BE2C (cell line): Measurements from ENCODE around the gene OR5H14.

Experiments
- DNase-seq: peaks from one replicate; pipeline ENCODE4 v3.0.0-alpha.2; 2020
- H3K27me3 ChIP-seq: fragments of 250-450 bp; sonication (Bioruptor Pico); 2 replicates; pipeline ENCODE4 v1.5.1; 2020; ENCODE audit warnings: mild to moderate bottlenecking
- H3K36me3 ChIP-seq: fragments of 250-450 bp; sonication (Bioruptor Pico); 2 replicates; pipeline ENCODE4 v1.5.1; 2020; ENCODE audit warnings: mild to moderate bottlenecking
- H3K4me1 ChIP-seq: fragments of 250-450 bp; sonication (Bioruptor Pico); 2 replicates; pipeline ENCODE4 v1.5.1; 2020
- H3K4me3 ChIP-seq: 2 replicates; pipeline ENCODE4 v1.5.1; 2011; ENCODE audit warnings: low read depth, low read length
- H3K9me3 ChIP-seq: fragments of 250-450 bp; sonication (Bioruptor Pico); 2 replicates; pipeline ENCODE4 v1.5.1; 2020
- CTCF ChIP-seq: IDR thresholded peaks from 2 replicates; pipeline ENCODE4 v1.5.1; 2012; ENCODE audit warnings: mild to moderate bottlenecking, low read depth, low read length

Gene OR5H14

GRCh38 chr3:98151241-98151640, 4.0 kb downstream of the OR5H14 start:
- Histone ChIP-seq H3K4me3 (no peak overlapping the region), H3K9me3 (no peaks in the 10 kb centered on the region), H3K4me1 (no peaks in the 10 kb centered on the region), H3K27me3 (no peaks in the 10 kb centered on the region), H3K36me3 (no peaks in the 10 kb centered on the region)
- DNase-seq = no peak
- no peak for TF ChIP-seq CTCF

GRCh38 chr3:98166396-98166795, 19.1 kb downstream of the OR5H14 start, which contains the start of gene OR5H15:
OR5H15 (plus strand) TSS chr3:98166696; CDS start chr3:98168700, 2,004 bp downstream.
- H3K9me3 ChIP-seq = no peaks in the 10 kb centered on the region
- TF ChIP-seq CTCF = no peak
- DNase-seq = no peak
- H3K4me3 ChIP-seq = no peak within 1 kb of the TSS
- H3K27me3 ChIP-seq = no peaks in the 10 kb centered on the region; the same call in 1 of the 2 replicates
- no peaks in the 10 kb centered on the region for H3K4me1 ChIP-seq
- H3K36me3 ChIP-seq = no peaks in the 10 kb centered on the region

- no peak for DNase-seq
These were observed 23.8 kb downstream of the OR5H14 start for GRCh38 chr3:98171071-98171470.

GRCh38 chr3:98172621-98173020, 25.3 kb downstream of the OR5H14 start:
- no peaks in the 10 kb centered on the region for H3K36me3 ChIP-seq
- no peaks in the 10 kb centered on the region for H3K4me1 ChIP-seq
- DNase-seq = peak; percentile 24
- no peaks in the 10 kb centered on the region for H3K27me3 ChIP-seq
- no peak overlapping the region for H3K4me3 ChIP-seq
- no peaks in the 10 kb centered on the region for H3K9me3 ChIP-seq
- TF ChIP-seq CTCF = no peak

More at GRCh38 chr3:98171071-98171470, 23.8 kb downstream of the OR5H14 start:
- Histone ChIP-seq H3K4me1 (no peaks in the 10 kb centered on the region), H3K9me3 (no peaks in the 10 kb centered on the region), H3K27me3 (no peaks in the 10 kb centered on the region), H3K4me3 (no peak overlapping the region), H3K36me3 (no peaks in the 10 kb centered on the region)
- no peak for TF ChIP-seq CTCF

- DNase-seq = no peak
- H3K4me3 ChIP-seq = no peak overlapping the region
- no peaks in the 10 kb centered on the region for H3K9me3 ChIP-seq
- no peaks in the 10 kb centered on the region for H3K4me1 ChIP-seq
- H3K27me3 ChIP-seq = no peaks in the 10 kb centered on the region
- H3K36me3 ChIP-seq = no peaks in the 10 kb centered on the region
- TF ChIP-seq CTCF = no peak
These were observed 33.1 kb downstream of the OR5H14 start for GRCh38 chr3:98180319-98180890.

- no peak for DNase-seq
These were observed 34.9 kb downstream of the OR5H14 start for GRCh38 chr3:98182196-98182595.

More at GRCh38 chr3:98182196-98182595, 34.9 kb downstream of the OR5H14 start:
- TF ChIP-seq CTCF = no peak
- H3K4me1 ChIP-seq = no peaks in the 10 kb centered on the region
- H3K36me3 ChIP-seq = no peaks in the 10 kb centered on the region
- no peaks in the 10 kb centered on the region for H3K27me3 ChIP-seq
- no peaks in the 10 kb centered on the region for H3K9me3 ChIP-seq
- no peak overlapping the region for H3K4me3 ChIP-seq
